NCI-H69 (cell line): ENCODE data around the gene SYNPO2.
"Not testable (repeated sequence)": the region's sequence is repeated elsewhere in the genome, so short reads cannot be mapped to it uniquely, and the experiment has no call there.

ENCODE experiments used
- DNase-seq: peaks from one replicate; lab custom pipeline; 2025; lab: John Stamatoyannopoulos, UW

Gene SYNPO2

DNA sequence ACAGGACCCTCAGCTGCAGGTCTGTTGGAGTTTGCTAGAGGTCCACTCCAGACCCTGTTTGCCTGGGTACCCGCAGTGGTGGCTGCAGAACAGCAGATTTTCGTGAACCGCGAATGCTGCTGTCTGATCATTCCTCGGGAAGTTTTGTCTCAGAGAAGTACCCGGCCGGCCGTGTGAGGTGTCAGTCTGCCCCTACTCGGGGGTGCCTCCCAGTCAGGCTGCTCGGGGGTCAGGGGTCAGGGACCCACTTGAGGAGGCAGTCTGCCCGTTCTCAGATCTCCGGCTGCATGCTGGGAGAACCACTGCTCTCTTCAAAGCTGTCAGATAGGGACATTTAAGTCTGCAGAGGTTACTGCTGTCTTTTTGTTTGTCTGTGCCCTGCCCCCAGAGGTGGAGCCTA lies 178.5 kb downstream of the SYNPO2 start:
- DNase-seq: not testable (repeated sequence)

DNA sequence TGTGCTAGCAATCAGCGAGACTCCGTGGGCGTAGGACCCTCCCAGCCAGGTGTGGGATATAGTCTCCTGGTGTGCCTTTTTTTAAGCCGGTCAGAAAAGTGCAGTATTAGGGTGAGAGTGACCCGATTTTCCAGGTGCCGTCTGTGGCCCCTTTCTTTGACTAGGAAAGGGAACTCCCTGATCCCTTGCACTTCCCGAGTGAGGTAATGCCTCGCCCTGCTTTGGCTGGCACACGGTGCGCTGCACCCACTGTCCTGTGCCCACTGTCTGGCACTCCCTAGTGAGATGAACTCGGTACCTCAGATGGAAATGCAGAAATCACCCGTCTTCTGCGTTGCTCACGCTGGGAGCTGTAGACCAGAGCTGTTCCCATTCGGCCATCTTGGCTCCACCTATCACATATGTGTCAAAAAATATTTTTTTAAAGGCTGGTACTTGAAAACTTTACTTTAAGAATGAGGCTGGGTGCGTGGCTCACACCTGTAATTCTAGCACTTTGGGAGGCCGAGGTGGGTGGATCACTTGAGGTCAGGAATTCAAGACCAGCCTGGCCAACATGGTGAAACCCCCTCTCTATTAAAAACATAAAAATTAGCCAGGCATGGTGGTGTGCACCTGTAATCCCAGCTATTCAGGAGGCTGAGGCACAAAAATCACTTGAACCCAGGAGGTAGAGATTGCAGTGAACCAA lies 179.2 kb downstream of the SYNPO2 start:
- peak; percentile 6 for DNase-seq

DNA sequence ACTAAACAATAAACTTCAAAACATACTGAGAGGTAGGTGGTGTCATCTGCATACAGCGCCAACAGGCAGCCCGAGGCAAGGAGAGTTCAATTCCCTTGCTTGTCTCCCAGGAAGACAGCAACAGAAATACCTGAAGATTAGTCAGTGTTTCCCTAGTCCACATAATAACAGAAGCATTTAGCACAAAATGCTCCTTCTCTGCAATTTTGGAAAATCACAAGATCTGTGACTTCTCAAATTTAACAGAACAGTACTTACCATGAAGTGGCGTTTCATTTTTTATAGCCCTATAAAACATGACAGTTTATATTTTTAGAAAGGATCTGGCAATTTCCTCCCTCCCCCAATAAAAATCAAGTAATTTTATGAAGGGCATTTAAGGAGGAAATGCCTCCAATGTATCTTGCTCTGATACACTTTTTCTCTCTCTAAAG lies 179.9 kb downstream of the SYNPO2 start:
- no peak for DNase-seq

DNA sequence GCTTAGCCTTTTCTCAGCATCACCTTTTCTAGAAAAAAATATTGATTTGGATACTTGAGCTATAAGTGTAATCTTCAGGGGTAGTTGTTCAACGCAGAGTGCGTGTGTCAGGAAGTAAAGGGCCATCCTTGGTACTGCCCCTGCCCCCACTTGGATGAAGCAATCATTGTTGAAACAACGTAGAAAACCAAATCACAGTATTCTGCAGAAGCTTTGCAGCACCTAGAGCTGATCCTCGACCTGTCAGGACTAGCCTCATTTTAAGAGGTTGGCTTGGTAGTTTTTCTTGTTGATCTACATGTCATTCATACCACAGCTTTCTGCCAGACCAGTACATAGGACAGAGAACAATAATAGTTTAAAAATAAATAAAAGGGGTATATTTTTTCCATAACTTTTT lies 181.6 kb downstream of the SYNPO2 start:
- DNase-seq: no peak

DNA sequence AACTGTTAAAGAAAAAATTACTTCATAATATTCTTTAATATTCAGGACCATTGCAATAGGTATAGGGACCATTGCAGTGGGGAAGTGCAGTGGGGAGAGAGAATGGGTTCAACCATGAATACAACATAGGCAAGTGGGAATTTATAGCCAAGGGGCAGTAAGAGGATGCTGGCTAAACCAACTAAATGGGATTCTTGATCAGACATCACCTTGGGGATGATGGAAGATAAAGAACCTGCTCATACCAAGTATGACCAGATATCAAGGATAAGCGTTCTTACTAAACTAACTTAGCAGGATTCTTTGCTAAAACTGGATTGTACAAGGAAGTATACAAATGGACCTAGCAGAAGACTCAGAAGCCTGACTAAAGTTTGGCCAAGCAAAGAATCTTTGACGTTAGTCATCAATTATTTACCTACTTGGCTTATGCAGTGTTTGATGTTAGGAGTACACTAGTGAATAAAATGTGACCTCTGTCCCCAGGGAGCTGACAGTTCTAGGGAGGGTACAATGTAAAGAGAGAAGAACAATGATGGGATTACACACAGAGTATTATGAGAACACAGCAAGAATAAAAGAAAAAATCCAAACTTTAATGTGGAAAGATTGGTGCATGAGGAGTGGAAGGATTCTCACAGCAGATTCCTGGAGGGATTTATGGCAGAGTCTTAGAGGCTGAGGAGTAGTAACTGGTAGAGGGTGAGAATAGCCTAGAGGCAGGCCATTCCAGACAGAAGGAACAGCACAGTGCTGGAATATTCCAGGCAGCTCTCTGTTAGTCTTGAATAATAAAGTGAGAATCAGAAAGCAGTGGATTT lies 192.3 kb downstream of the SYNPO2 start:
- DNase-seq: peak; percentile 57

DNA sequence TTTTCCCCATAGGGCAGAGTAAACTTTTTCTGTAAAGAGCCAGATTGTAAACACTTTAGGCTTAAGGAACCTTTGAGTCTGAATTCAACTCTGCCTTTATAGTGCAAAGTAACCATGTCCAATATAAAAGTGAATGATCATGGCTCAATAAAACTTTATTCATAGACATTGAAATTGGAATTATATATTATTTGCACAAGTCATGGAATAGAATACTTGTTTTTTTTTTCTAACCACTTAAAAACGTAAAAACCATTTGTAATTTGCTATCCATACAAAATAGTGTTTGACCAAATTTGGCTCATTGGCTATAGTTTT lies 192.8 kb downstream of the SYNPO2 start:
- DNase-seq: no peak

DNA sequence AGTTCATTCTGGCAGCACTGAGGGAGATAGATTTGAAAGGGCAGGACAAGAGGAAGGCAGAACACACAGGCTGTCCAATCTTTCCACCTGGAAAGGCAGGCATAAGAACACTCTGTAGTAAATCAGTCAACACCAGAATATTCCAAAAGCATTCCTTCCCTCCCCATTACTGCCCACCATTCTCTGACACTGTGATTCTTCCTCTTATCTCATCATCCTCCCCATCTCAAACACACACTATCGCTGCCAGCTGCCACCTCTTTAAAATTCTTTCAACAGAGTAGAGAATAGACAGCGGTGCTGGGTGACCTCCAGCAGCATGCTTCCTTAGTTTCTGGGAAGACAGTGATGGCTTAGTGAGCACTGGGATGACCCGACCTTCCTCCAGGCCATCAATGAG lies 193.3 kb downstream of the SYNPO2 start:
- DNase-seq: peak; percentile 21

DNA sequence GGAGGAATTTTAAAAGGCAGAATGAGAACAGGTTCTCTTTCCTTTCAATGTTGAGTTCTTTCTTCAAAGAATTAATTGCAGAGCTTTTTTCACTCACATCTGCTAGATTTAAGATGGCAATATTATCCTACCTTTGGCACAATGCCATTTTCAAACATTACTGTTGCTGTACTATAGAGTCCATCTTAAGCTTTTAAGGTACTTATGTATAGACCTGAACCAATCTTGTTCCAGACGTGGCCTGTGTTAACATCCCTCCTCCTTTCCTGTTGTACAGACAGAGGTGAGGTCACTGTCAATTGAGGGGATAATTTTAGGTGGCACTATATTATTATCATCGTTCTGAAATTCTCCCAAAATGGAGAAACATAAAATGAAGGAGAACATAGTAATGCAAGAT lies 194.0 kb downstream of the SYNPO2 start:
- DNase-seq: peak; percentile 82

DNA sequence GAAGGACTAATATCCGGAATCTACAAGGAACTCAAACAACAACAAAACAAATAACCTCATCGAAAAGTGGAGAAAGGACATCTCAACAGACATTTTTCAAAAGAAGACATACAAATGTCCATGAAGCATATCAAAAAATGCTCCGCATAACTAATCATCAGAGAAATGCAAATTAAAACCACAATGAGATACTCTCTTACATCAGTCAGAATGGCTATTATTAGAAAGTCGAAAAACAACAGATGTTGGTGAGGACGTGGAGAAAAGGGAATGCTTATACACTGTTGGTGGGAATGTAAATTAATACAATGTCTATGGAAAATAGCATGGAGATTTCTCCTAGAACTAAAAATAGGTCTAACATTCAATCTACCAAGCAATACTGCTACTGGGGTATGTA lies 195.9 kb downstream of the SYNPO2 start:
- DNase-seq: no peak

DNA sequence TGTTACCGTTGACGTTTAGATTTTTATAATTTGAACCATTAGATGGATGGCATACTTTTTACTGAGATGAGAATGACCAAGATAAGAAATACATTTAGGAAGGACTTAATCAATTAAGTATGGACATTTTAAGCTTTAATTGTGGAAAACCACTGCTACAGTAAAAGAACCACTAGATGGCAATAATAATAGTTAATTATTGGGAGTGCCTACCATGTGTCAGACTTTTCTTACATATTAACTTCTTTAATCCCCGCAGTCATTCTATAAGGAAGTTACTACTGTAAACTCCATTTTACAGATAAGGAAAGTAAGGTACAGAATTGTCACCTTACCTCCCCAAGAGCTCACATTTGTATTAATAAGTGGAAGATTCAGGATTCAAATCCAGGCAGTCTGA lies 198.5 kb downstream of the SYNPO2 start:
- DNase-seq: no peak

DNA sequence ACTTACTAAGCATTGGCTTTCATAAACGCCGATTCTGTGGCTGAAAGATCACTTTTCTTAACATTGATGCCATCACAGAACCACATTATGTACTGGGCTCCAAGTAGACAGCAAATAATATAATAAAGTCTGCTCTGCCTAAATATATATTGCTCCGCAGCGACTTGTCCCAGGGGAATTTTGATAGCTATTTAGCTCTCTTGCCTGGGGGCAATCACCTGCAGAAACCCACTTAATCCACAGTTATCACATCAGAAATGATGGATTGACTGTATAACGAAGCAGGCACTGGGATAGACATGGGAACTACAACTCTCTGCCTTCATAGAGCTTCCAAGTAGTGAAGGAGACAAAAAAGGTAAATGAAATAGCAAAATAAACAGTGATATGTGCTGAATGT lies 199.0 kb downstream of the SYNPO2 start:
- peak; percentile 84 for DNase-seq

DNA sequence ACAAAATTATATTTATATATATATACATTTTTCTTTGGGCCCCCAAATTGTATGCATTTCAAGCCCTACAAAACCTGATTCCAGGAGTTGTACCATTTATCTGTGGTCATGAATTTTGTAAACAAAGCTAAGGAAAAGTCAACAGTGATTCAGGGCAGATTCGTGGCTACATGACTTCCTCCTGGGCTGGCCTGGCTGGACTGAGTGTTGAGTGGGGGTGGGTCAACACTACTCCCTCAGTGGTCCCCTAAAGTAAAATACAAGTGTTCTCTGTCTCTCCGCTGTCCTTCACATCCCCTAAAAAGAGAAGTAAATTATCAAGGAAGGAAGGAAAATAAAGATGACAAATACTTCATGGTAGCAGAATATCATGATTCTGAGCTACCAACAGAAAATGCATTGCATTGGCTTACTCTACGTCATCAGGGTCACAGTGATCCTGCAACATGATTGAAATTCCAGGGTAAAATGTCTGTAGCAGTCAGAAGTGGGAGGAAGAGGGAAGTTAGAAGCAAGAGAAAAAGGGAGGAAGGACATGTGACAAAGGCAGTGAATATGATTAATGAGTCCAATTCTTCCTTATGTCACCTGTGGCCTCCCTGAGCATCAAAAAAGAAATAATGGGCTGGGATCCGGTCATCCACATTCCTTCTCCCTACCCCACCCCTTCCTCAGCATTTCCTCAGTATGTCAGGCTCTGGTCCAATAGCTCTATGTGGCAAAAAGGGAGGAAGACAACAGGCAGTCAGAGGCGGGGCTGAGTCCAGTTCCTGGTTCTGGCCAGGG lies 204.6 kb downstream of the SYNPO2 start:
- peak; percentile 3 for DNase-seq

DNA sequence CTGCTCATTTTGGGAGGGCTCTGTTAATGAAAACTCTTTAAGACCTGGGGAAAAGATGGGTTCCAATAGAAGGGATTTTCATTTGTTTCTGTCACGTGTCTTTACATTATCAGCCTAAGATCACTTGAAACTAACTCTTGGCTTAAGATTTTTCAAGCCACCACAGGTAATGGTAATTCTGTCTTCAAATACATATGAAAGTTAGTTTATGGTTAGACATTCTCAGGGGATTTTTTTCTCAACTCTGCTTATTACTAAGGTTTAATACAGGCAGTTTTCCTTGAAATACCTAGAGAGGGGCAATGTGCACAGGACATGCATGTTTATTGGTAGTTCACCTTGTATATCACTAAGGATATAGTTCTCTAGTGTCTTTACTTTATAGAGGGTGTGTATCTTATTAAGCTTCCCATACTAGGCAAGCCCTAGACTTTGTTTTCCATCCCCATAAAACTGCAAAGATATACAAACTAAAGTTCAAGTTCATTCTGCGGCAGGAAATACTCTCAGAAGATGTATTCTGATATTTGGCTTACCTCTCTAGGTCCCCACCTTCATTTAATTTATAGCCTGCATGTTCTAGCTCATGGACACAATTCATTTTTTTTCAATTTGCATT lies 208.7 kb downstream of the SYNPO2 start:
- no peak for DNase-seq

DNA sequence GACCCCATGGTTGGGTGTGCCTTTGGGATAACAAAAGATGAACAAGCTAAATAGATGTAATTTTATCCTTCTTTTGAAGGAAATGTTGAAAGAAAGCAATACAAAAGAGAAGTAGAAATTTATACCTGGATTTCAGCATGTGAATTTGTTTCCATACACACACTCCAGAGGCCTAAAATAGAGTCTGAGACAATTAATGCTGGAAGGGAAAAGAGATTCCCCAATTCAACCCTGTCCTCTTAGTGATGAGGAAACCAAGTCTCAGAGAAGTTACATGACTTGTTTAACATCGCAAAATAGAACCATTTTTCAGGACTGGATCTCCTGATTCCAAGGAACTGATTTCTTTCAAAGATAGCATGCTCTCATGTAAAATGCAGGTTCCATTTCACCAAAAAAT lies 209.7 kb downstream of the SYNPO2 start:
- DNase-seq: no peak

DNA sequence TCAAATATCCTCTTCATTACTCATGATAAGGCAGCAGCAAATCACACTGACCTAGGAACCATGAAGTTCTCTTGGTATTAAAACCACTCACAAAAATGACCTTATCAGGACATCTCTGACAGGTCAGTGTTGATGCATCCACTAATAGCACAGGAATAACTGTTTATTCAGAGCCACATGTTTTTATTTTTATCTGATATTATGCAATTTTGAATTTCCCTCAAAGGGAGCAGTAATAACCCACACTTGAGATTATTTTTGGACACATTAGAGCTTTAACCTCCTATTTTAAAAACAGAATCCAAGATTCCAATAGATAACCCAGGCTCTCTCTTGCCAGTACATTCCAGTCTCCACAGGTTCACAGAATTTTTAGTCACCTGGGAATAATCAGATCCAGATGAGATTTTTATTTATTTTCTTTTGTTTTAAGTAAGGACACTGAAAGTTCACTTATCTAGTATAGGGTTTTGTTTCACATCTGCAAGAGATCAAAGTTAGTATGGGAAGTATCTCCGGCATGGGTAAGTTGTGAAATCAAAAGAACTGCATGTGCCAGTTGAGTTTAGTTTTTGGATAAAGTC lies 210.7 kb downstream of the SYNPO2 start:
- no peak for DNase-seq

DNA sequence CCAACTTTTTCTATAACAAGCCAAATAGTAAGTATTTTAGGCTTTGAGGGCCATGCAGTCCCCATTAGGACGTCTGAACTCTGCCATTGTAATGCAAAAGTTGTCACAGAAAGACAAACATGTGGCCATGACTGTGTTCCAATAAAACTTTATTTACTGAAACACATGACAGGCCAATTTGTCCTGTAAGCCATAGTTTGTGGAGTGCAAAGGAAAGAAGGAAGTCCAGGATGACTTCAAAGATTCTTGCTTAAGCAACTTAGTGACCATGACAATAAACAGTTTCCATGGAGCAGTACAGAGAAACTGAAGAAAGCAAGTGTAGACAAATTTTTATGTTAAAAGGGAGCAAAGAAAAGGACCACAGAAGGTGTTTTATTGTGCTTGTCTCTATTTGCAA lies 212.0 kb downstream of the SYNPO2 start:
- DNase-seq: no peak

DNA sequence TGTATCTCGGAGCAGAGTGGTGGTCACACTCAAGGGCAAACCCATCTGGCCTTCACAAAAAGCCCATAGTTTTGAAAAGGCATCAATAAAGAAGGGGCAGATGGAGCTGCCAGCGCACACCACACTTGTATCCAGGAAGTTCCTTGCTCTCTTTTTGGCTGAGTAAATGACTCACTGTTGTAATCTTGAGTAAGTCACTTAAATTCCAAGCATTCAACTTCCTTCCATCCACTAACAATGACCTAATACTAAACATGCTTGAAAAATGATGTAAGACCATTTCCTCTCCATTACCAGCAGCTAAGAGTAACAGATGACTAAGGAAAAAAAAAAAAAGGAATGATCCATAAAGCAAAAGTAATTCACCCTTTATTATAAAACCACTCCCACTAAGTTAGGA lies 214.6 kb downstream of the SYNPO2 start:
- DNase-seq: peak; percentile 9

DNA sequence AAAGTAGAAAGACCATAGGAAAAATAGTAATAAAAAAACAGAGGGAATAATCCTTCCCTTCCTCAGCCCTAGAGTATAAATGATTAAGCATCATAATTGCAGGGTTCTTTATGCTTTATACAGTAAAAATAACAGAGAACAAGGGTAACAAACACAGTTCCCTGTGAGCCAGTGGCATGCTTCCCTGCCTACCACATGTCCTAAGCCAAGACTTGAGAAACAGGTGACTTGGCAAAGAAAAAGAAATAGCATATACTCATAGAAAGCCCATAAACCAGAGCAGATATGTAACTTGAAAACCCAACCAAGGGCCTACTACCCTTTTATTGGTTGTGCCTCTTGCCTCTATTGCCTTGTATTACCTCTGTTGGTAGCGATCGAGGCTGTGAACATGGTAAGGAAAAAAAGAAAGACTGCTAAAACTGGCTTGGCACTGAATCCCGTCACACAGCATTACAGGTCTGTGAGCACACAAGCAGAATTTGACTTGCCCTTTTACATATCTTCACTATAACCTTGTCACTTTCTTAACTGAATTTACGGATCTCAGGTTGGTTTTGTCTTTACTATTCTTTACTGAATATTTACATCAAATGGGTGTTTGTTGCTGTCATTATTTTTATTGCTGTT lies 216.1 kb downstream of the SYNPO2 start:
- DNase-seq: no peak

DNA sequence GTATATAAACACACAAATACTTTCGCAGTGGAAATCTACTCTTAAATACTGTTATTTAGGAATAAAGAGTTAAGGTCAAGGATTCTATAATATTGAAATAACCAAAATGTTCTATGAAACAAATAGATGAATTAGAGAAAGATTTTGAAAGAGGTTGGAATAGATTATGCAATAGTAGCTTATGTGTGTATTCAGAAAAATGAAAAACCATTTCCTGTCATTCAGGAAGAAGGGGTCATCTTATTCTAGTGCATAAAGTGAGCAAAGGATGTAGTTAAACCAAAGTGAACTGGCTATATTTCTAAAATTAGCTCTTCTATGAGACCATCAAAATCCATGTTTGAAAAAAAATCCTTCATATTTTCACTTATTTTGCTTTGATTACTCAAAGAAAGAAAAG lies 217.0 kb downstream of the SYNPO2 start:
- no peak for DNase-seq

DNA sequence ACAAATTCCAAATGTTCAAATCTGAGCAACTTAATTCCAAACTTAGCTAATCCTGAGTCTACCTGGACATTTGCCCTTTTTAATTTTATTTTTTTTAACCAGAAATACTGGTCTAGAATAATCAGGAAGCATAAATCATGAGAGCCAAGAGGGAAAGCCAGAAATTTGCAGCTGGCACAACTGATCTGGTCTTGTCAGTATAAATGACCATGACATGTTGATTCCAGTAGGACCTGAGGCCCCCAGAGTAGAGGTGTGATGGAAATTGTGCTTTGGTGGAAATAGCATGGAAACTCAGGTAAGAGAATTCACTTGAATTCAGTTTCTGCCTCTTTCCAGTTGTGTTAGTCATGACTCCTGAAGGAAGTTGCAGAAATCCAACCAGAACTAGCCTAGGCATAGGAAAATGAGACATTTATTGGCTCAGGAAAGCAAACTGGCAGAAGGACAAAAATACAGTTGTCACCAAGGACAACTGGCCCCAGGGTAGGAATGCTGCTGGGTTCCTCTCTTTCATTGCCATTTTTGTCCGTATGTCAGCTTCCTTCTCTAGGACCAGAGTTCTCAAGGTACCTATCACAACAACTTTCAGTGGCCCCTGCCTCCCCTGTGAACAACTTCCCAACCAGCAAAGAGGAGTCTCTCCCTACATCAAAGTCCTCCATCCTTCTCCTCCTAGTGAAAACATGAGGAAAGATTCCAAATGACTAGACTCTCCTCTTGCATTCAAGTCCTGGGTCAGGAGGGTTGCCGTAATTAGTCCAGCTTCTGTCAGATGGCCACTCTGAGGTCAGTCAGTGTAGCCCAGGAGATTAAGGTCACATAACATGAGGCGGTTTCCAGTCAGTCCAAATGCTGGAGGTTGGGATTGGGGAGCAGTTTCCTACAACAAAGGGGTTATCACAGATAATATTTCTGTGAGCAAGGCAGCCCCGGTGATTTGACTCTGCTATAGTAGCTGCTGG lies 217.7 kb downstream of the SYNPO2 start:
- peak; percentile 3 for DNase-seq
